HEK293T (cell line): ENCODE data around the gene NGEF.

ENCODE experiments used
- BHLHE40 ChIP-seq: fragments of 450-650 bp; IDR thresholded peaks from 2 replicates; pipeline ENCODE4 v1.6.1; 2016; ENCODE audit warnings: mild to moderate bottlenecking, moderate library complexity, borderline replicate concordance
- FOXA1 ChIP-seq: fragments of 450-650 bp; IDR thresholded peaks from 2 replicates; pipeline ENCODE4 v1.6.1; 2016; ENCODE audit warnings: mild to moderate bottlenecking
- FOXK2 ChIP-seq: fragments of 450-650 bp; IDR thresholded peaks from 2 replicates; pipeline ENCODE4 v1.6.1; 2016; ENCODE audit warnings: mild to moderate bottlenecking
- FOXM1 ChIP-seq: fragments of 450-650 bp; IDR thresholded peaks from 2 replicates; pipeline ENCODE4 v1.6.1; 2017; ENCODE audit warnings: mild to moderate bottlenecking, borderline replicate concordance
- LEF1 ChIP-seq: fragments of 450-650 bp; IDR thresholded peaks from 2 replicates; pipeline ENCODE4 v1.6.1; 2017; ENCODE audit warnings: mild to moderate bottlenecking, borderline replicate concordance
- TARDBP ChIP-seq: fragments of 450-650 bp; IDR thresholded peaks from 2 replicates; pipeline ENCODE4 v1.6.1; 2016
- ZNF384 ChIP-seq: fragments of 450-650 bp; IDR thresholded peaks from 2 replicates; pipeline ENCODE4 v1.6.1; 2016
- TF ChIP-seq, protein P1 (sequence below): fragments of 450-650 bp; IDR thresholded peaks from 2 replicates; pipeline ENCODE4 v1.6.1; 2016

DNA sequence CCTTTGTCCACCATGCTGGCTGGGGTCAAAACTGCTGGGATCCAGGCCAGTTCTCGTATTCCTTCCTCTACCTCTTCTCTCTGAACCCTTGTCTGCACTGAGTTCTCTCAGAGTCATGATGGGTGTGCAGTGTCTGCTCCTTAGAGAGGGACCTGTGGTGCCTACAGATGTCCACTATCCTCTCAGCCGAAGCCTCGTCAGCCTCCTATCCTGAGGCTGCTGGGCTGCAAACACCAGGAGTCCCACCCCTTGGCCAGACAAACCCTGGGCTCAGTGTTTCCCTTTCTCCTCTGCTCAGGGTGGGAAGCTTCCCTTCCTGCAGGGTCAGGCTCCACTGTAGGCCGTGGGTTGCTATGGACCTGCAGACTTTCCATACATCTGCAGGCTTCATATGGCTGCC lies 49.4 kb upstream of the NGEF start:
- TF ChIP-seq BHLHE40, result no peak
- no peak for TF ChIP-seq FOXA1
- no peak for TF ChIP-seq TARDBP
- no peak for TF ChIP-seq FOXM1
- TF ChIP-seq ZNF384, result no peak
- TF ChIP-seq FOXK2, result no peak
- TF ChIP-seq, protein P1, sequence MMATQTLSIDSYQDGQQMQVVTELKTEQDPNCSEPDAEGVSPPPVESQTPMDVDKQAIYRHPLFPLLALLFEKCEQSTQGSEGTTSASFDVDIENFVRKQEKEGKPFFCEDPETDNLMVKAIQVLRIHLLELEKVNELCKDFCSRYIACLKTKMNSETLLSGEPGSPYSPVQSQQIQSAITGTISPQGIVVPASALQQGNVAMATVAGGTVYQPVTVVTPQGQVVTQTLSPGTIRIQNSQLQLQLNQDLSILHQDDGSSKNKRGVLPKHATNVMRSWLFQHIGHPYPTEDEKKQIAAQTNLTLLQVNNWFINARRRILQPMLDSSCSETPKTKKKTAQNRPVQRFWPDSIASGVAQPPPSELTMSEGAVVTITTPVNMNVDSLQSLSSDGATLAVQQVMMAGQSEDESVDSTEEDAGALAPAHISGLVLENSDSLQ, result no peak
- TF ChIP-seq LEF1, result no peak
